ENCODE data around the gene SMCO4.

SMCO4 gene

DNA sequence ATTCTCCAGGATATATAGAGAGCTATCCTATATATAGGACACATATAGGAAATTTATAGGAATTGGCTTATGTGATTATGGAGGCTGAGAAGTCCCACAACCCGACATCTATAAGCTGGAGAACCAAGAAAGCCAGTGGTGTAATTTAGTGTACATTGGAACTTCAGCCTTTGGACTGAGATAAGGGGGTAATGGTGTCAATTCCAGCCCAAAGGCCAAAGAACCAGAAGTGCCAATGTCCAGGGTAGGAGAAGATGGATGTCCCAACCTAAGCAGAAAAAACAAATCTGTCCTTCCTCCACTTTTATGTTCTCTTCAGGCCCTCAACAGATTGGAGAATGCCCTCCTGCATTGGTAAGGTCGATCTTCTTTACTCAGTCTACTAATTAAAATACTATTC lies 25.5 kb upstream of the SMCO4 start:
- H3K9ac ChIP-seq (ENCODE audit: low read length): no peak overlapping the region
- no peaks in the 10 kb centered on the region for H3F3A ChIP-seq (ENCODE audit: insufficient read depth)
- H3K36me3 ChIP-seq (ENCODE audit: low read length): no peaks in the 10 kb centered on the region
- no peak overlapping the region for H3K4me2 ChIP-seq (ENCODE audit: low read depth, low read length, poor library complexity, severe bottlenecking)
- no peaks in the 10 kb centered on the region for H4K20me1 ChIP-seq (ENCODE audit: low read depth, low read length)
- no peaks in the 10 kb centered on the region for H3K27me3 ChIP-seq (ENCODE audit: low read length)
- no peak overlapping the region for H2AFZ ChIP-seq (ENCODE audit: low read depth, low read length, severe bottlenecking)
- no peak overlapping the region for H3K4me3 ChIP-seq (ENCODE audit: insufficient read depth, low read length, poor library complexity, severe bottlenecking)
- H3K27ac ChIP-seq (ENCODE audit: low read depth, low read length): no peak overlapping the region
- no peaks in the 10 kb centered on the region for H3K9me3 ChIP-seq (ENCODE audit: insufficient read depth, low read length)
- no peaks in the 10 kb centered on the region for H3K79me2 ChIP-seq (ENCODE audit: insufficient read depth, low read length)
- TF ChIP-seq, protein P1, sequence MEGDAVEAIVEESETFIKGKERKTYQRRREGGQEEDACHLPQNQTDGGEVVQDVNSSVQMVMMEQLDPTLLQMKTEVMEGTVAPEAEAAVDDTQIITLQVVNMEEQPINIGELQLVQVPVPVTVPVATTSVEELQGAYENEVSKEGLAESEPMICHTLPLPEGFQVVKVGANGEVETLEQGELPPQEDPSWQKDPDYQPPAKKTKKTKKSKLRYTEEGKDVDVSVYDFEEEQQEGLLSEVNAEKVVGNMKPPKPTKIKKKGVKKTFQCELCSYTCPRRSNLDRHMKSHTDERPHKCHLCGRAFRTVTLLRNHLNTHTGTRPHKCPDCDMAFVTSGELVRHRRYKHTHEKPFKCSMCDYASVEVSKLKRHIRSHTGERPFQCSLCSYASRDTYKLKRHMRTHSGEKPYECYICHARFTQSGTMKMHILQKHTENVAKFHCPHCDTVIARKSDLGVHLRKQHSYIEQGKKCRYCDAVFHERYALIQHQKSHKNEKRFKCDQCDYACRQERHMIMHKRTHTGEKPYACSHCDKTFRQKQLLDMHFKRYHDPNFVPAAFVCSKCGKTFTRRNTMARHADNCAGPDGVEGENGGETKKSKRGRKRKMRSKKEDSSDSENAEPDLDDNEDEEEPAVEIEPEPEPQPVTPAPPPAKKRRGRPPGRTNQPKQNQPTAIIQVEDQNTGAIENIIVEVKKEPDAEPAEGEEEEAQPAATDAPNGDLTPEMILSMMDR (IDR thresholded peaks at IDR 0.05; ENCODE audit: insufficient read depth, low read length, poor library complexity, severe bottlenecking): no peak
- no peak for TF ChIP-seq EZH2phosphoT487 (conservative IDR thresholded peaks at IDR 0.05; ENCODE audit: low read length)
- no peaks in the 10 kb centered on the region for H3K9me2 ChIP-seq (replicated peaks; ENCODE audit: insufficient read depth, low read length)

DNA sequence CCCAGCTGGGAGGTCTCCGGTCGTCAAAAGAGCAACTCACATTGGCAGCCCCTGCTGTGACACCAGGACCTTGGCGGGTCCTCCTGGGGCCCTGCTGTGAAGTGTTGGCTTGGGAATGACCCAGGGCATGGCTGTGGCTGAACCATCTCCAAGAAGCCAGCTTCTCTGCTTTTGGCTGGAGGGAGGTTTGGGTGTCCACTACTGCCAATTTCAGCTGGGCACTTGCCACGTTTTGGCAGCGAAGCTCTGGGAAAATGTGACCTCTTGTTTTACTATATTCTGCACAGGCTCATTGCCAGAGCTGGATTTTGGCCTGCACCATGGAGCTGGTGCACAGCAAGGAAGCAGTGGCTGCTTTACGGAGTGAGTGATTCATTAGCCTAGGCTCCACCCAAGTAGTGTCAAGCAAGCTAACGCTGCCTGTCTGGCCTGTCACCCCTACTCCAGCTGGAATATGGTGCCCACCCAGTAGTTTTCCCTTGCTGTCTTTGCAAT lies 24.3 kb upstream of the SMCO4 start:
- no peak overlapping the region for H2AFZ ChIP-seq (ENCODE audit: low read depth, low read length, severe bottlenecking)
- no peak for TF ChIP-seq EZH2phosphoT487 (conservative IDR thresholded peaks at IDR 0.05; ENCODE audit: low read length)
- TF ChIP-seq, protein P1 (IDR thresholded peaks at IDR 0.05; ENCODE audit: insufficient read depth, low read length, poor library complexity, severe bottlenecking): no peak
- H3K9me3 ChIP-seq (ENCODE audit: insufficient read depth, low read length): no peaks in the 10 kb centered on the region
- H3K27ac ChIP-seq (ENCODE audit: low read depth, low read length): no peak overlapping the region
- no peaks in the 10 kb centered on the region for H3K36me3 ChIP-seq (ENCODE audit: low read length)
- H3K9me2 ChIP-seq (replicated peaks; ENCODE audit: insufficient read depth, low read length): no peaks in the 10 kb centered on the region
- H3K9ac ChIP-seq (ENCODE audit: low read length): no peak overlapping the region
- H3K79me2 ChIP-seq (ENCODE audit: insufficient read depth, low read length): no peaks in the 10 kb centered on the region
- H3K4me2 ChIP-seq (ENCODE audit: low read depth, low read length, poor library complexity, severe bottlenecking): no peak overlapping the region
- no peaks in the 10 kb centered on the region for H4K20me1 ChIP-seq (ENCODE audit: low read depth, low read length)
- no peaks in the 10 kb centered on the region for H3K27me3 ChIP-seq (ENCODE audit: low read length)
- H3F3A ChIP-seq (ENCODE audit: insufficient read depth): no peaks in the 10 kb centered on the region
- no peak overlapping the region for H3K4me3 ChIP-seq (ENCODE audit: insufficient read depth, low read length, poor library complexity, severe bottlenecking)

DNA sequence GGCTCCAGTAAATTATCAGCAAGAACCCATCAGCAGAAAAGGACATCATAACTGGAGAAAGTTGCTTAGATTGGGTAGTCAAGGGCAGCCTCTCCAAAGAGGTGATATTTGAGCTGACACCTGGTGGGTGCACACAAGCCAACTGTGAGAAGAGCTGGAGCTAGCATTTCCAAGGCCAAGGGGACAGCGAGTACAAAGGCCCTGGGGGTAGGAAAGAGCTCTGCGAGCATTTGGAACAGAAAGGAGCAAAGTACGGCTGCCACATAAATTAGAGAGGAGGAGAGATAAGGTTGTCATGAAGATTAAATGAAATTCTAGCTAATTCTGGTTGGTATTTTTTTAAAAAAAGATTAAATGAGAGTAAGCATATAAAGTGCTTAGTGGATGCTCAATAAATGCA lies 21.7 kb upstream of the SMCO4 start:
- Histone ChIP-seq H4K20me1 (ENCODE audit: low read depth, low read length) (no peaks in the 10 kb centered on the region), H2AFZ (ENCODE audit: low read depth, low read length, severe bottlenecking) (no peak overlapping the region), H3K4me3 (ENCODE audit: insufficient read depth, low read length, poor library complexity, severe bottlenecking) (no peak overlapping the region), H3K36me3 (ENCODE audit: low read length) (no peaks in the 10 kb centered on the region), H3K27me3 (ENCODE audit: low read length) (no peaks in the 10 kb centered on the region), H3K9ac (ENCODE audit: low read length) (no peak overlapping the region), H3K4me2 (ENCODE audit: low read depth, low read length, poor library complexity, severe bottlenecking) (no peak overlapping the region), H3K27ac (ENCODE audit: low read depth, low read length) (no peak overlapping the region), H3F3A (ENCODE audit: insufficient read depth) (no peaks in the 10 kb centered on the region), H3K79me2 (ENCODE audit: insufficient read depth, low read length) (no peaks in the 10 kb centered on the region), H3K9me2 (replicated peaks; ENCODE audit: insufficient read depth, low read length) (no peaks in the 10 kb centered on the region), H3K9me3 (ENCODE audit: insufficient read depth, low read length) (no peaks in the 10 kb centered on the region)
- no peak for TF ChIP-seq EZH2phosphoT487 (conservative IDR thresholded peaks at IDR 0.05; ENCODE audit: low read length)
- TF ChIP-seq, protein P1 (IDR thresholded peaks at IDR 0.05; ENCODE audit: insufficient read depth, low read length, poor library complexity, severe bottlenecking): no peak

Data from SU-DHL-6 (cell line).